Dermis blood vessel endothelial cell (primary cell): ENCODE measurements around the gene MZB1. TPM values are rescaled to one million over a fixed set of nuclear protein-coding genes. Genes with fewer than 3 reads are reported as not detected.
"Not testable (repeated sequence)": the region's sequence is repeated elsewhere in the genome, so short reads cannot be mapped to it uniquely, and the experiment has no call there.

ENCODE experiments used
- DNase-seq: peaks from one replicate; pipeline ENCODE4 v3.0.0; 2010
- total RNA-seq: library from RNA; depleted of rRNA; stranded (reverse); fragments of >200 nt; gene quantifications from 2 replicates; pipeline ENCODE4 v1.2.3, GENCODE V29; 2014

Gene MZB1
- total RNA-seq, 1 donor from 2014 or later: not detected

DNA sequence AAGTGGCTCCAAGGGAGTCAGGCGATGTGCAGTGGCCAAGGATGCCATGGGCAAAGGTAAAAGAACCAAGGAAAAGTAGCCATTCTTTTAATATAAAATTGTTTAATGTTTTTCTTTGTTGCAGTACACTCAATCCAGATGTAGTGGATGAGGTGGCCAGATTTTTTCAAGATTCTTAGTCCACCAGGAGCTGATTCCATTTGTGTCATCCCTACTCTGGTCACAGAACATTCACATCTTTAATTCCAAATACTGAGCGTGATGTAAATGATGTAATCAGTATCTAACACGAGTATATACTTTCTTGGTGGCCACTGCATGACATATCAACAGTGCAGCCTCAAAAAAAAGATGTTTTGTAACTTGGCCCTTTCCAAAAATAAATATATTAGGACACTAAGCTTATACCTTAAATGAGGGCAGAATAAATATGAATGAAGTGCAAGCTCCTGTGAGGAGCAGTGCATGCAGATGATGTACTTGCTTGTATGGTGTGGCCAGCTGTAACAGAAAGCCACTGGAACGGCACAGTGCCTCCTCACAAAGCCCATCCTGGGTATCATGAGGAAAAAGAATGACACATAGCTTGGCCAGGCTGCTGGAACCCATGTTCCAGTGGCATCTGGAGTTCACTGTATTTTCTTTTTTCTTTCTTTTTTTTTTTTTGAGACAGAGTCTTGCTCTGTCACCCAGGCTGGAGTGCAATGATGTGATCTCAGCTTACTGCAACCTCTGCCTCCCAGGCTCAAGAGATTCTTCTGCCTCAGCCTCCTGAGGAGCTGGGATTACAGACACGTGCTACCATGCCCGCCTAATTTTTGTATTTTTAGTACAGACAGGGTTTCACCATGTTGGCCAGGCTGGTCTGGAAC is 20.6 kb upstream of the MZB1 start:
- no peak for DNase-seq

GRCh38 chr5:139409116-139409515 is 19.4 kb upstream of the MZB1 start:
- not testable (repeated sequence) for DNase-seq

- DNase-seq: no peak
These were observed 18.5 kb upstream of the MZB1 start for GRCh38 chr5:139408191-139408590.

- DNase-seq: no peak
These were observed 17.8 kb upstream of the MZB1 start for GRCh38 chr5:139407517-139407916.

GRCh38 chr5:139406963-139407362 is 17.2 kb upstream of the MZB1 start:
- DNase-seq: no peak

DNA sequence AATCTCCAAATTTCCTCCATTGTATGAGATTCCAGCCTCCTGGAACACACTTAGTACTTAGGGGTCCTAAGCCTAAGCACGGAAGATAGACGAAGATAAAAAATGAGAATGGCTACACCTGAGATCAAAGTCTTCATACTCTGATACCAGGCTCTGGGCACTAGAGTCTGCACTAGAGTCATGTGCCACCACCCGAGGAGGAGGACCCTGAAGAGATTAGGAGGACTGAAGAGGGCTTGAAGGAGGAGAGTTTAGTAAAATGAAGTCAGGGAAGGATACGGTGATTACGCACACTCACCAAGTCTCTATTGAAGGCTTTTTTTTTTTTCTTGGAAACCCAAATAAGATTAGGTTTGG is 14.7 kb upstream of the MZB1 start:
- DNase-seq: no peak

GRCh38 chr5:139403787-139404483 is 14.2 kb upstream of the MZB1 start, which contains the start of gene SPATA24:
Gene SPATA24 (minus strand): TSS chr5:139404089. CDS start chr5:139404060, 29 bp downstream.
- peak; percentile 98 for DNase-seq

DNA sequence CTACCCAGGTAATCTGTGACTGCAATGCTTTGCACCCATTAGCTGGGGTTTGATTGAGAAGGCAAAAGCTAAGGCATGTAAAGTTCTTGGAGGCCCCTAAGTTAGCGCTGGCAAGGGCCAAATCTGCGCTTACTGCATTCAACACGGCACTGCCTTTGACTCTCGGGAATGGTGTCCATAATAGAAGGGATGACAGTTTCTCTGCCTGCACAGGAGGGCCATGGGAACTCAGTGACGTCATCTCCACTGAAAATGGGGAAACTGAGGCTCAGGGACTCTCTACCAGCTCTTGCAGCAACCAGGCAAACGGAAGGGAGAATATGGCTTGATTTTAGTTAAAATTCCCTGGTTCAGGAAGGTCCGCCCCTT is 13.7 kb upstream of the MZB1 start:
- DNase-seq: no peak

- DNase-seq: peak; percentile 59
These were observed 12.9 kb upstream of the MZB1 start for GRCh38 chr5:139402561-139403158.

DNA sequence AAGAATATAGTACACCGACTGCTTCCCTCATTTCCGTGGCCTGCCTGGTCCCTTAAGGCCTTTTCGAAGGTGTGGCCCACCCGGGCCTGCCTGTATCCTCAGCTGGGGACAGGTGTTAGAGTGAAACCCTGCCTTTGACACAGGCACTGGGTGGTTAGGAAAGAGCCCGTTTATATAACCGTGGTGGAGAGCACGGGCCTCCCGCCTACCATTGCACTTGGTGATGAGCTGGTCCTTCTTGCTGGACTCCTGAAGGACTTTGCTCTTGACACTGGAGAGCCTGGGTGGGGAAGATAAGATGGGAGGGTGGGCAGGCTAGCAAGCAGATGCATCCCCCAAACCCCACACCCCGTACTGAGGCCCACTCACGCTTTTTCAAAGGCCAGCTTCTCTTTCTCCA is 11.8 kb upstream of the MZB1 start:
- no peak for DNase-seq

GRCh38 chr5:139399501-139400121 is 9.9 kb upstream of the MZB1 start:
- no peak for DNase-seq

DNA sequence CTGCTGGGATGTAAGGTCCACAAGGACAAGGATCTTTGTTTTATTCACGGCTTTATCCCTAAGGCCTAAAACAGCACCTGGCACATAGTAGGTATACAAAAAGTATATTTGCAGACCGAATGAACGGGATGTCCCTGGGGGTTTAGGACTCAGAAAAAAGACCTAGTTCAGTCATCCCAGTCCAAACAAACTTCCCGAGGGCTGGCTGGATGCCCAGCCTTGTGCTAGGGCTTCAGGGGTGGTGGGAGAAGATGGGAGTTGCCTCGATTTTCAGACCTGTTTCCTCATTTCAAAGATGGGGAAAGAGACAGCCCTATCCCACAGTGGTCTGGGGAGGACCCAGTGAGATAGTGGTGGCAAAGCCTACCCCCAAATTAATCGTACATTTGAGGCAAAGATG is 8.2 kb upstream of the MZB1 start:
- DNase-seq: no peak

- no peak for DNase-seq
These were observed 7.0 kb upstream of the MZB1 start for GRCh38 chr5:139396691-139397090.

- peak; percentile 54 for DNase-seq
These were observed 6.3 kb upstream of the MZB1 start for GRCh38 chr5:139395844-139396640.

DNA sequence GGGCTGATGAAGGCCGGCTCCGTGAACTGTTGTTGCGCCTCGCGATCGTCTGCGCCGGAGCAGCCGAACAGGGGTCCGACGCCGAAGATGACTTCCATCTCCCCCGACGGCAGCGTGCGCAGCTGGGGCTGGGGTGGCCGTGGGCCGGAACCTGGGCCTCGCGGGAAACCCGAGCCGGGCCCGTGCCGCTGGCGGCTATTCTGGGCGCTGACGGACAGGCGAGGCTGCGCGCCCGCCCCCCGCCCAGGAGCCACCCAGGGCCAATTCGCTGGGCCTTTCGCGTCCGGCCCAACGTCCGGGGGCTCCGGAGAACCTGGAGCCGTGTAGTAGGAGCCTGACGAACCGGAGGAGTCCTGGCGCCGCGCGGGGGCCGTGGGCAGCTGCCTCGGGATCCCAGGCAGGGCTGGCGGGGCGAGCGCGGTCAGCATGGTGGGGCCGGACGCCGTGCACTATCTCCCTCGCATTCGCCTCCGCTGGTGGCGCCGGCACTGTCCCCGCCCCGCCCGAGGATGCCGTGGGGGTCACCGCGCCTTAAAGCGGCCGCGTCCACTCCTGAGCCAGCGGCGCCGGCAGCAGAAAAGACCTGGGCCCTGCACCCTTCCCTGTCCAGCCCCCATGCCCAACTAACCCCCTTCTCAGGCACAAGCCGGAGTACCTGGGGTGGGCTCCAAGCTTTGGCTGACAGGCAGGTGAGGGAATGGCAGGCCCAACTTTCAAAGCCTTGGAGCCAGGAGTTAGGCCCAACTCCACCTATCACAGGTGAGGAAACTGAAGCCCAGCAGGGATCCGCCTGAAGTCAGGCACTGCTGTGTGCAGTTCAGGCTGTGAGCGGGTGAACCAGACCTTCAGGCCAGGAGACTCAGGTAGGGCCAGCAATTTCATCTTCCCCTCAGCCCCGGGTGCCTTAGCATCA is 5.2 kb upstream of the MZB1 start, which contains the start of gene PROB1:
TSS of gene PROB1 (minus strand) at position 451 of the 913 bp plus-strand sequence. CDS start at position 428, 23 bp downstream.
- DNase-seq: peak; percentile 29

GRCh38 chr5:139394123-139394653 is 4.5 kb upstream of the MZB1 start:
- DNase-seq: peak; percentile 55

DNA sequence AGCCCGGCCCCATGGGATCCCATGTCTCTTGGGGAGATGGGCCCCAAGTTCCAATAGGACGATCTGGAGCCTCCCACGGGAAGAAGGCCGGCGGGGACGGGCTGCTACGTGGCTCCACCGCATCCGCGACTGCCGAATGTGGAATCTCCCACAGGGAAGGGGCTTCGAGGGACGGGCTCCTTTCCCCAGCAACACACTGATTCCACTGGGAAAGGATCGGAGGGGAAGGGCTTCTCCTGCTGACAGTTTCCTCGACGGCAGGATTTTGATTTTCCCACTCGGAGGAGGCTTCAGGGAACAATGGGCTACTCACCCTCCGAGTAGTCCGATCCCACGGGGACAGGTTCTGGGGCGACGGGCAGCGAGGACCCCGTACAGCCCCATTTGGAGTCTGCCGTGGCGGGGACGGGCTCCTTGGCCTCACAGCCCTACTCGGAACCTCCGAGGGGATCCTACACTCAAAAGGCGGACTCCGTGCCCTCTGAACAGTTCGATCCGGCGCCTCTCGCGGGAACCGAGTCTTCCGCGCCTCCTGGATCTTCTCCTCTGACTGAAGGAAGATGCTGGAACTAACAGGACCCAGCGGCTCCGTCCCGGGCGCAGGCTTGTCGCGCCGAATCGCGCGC is 3.9 kb upstream of the MZB1 start:
- DNase-seq: no peak

DNA sequence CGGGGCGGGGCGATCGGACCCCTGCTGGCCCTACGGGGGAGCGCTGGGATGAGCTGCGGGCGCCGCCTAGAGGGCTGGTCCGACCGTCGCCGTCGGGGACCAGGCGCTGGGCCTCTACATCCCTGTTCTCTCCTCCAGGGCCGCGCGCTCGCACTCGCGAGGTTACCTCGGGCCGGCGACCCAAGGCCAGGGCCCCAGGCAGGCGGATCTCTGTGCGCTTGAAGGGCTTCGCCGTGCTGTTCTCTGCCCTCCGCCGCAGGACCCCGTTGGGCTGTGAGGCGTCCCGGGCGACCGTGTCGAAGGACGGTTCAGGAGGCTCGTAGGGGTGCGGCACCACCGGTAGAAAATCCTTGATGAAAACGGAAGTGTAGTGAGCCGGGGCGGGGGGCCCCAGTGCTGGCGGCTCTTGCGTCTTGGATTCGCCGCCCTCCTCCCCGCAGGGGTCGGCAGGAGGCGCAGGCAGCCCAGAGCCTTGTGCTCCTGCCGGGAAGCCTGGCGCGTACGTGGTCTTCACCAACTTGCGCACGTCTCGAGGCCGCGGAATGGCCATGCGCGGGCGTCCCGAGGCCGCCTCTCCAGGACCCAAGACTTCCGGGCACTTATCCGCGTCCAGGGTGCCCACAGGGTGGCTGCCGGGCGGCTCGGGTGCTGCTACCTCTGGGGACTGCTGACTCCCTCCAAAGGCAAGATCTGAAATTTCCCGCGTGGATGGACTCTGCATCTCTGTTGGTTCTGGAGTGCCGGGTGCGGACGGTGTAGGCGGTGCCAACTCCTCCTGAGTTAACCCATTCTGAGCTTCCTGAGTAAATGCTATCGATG is 3.2 kb upstream of the MZB1 start:
- peak; percentile 73 for DNase-seq

DNA sequence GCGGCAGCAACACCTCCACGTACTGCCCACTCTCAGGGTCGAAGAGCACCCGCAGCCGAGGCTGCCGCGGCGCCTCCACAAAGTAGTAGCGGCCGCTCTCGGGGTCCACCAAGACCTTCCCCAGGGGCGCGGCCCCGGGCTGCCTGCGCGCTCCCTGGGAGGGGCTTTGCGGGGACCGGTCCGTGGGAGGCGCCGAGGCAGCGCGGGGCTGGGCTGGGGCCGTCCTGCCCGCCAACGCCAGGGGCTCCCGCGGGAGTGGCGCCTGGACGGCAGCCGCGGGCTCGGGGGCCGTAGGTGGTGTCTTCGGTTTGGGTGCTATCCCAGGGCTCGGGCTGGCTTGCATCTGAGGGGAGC is 2.6 kb upstream of the MZB1 start:
- no peak for DNase-seq
